ENCODE data around the gene TAS2R39. TPM values are rescaled to one million over a fixed set of nuclear protein-coding genes. Genes with fewer than 3 reads are reported as not detected.

The TAS2R39 gene
- total RNA-seq, 1 experiment from 2014 or later = not detected

Other genes starting within 250 kb of the TAS2R39 start
- not detected in 2 replicates for gene TRPV5, start 249.7 kb upstream of the TAS2R39 start, total RNA-seq (2014; rRNA removed; shearing (Covaris generic); ENCODE audit: low replicate concordance)
- gene LLCFC1, start 243.9 kb upstream of the TAS2R39 start, total RNA-seq (2014; rRNA removed; shearing (Covaris generic); ENCODE audit: low replicate concordance) = not detected in 2 replicates
- gene KEL, start 221.1 kb upstream of the TAS2R39 start, total RNA-seq (2014; rRNA removed; shearing (Covaris generic); ENCODE audit: low replicate concordance) = not detected in 2 replicates
- gene OR9A2, start 156.3 kb upstream of the TAS2R39 start, total RNA-seq (2014; rRNA removed; shearing (Covaris generic); ENCODE audit: low replicate concordance) = not detected in 2 replicates
- gene OR6V1, start 131.1 kb upstream of the TAS2R39 start, total RNA-seq (2014; rRNA removed; shearing (Covaris generic); ENCODE audit: low replicate concordance) = not detected in 2 replicates
- not detected in 2 replicates for gene PIP, start 51.3 kb upstream of the TAS2R39 start, total RNA-seq (2014; rRNA removed; shearing (Covaris generic); ENCODE audit: low replicate concordance)
- not detected in 2 replicates for gene TAS2R40, start 38.6 kb downstream of the TAS2R39 start, total RNA-seq (2014; rRNA removed; shearing (Covaris generic); ENCODE audit: low replicate concordance)
- 47.3 and 57.5 TPM in 2 replicates for gene GSTK1, start 80.0 kb downstream of the TAS2R39 start, total RNA-seq (2014; rRNA removed; shearing (Covaris generic); ENCODE audit: low replicate concordance)
- not detected in 2 replicates for gene TMEM139, start 101.5 kb downstream of the TAS2R39 start, total RNA-seq (2014; rRNA removed; shearing (Covaris generic); ENCODE audit: low replicate concordance)
- 4.7 and 5.8 TPM in 2 replicates for gene CASP2, start 104.9 kb downstream of the TAS2R39 start, total RNA-seq (2014; rRNA removed; shearing (Covaris generic); ENCODE audit: low replicate concordance)
- gene CLCN1, start 132.7 kb downstream of the TAS2R39 start, total RNA-seq (2014; rRNA removed; shearing (Covaris generic); ENCODE audit: low replicate concordance) = not detected in 2 replicates
- 0.63 and 0.84 TPM in 2 replicates for gene FAM131B, start 179.3 kb downstream of the TAS2R39 start, total RNA-seq (2014; rRNA removed; shearing (Covaris generic); ENCODE audit: low replicate concordance)
- gene ZYX, start 197.9 kb downstream of the TAS2R39 start, total RNA-seq (2014; rRNA removed; shearing (Covaris generic); ENCODE audit: low replicate concordance) = 30.9 and 49.3 TPM in 2 replicates
- not detected in 2 replicates for gene EPHA1, start 225.4 kb downstream of the TAS2R39 start, total RNA-seq (2014; rRNA removed; shearing (Covaris generic); ENCODE audit: low replicate concordance)

Measured in MG63 (cell line).